Measurements from ENCODE around the gene ABO.
"Not testable (repeated sequence)": the region's sequence is repeated elsewhere in the genome, so short reads cannot be mapped to it uniquely, and the experiment has no call there.

The ABO gene

DNA sequence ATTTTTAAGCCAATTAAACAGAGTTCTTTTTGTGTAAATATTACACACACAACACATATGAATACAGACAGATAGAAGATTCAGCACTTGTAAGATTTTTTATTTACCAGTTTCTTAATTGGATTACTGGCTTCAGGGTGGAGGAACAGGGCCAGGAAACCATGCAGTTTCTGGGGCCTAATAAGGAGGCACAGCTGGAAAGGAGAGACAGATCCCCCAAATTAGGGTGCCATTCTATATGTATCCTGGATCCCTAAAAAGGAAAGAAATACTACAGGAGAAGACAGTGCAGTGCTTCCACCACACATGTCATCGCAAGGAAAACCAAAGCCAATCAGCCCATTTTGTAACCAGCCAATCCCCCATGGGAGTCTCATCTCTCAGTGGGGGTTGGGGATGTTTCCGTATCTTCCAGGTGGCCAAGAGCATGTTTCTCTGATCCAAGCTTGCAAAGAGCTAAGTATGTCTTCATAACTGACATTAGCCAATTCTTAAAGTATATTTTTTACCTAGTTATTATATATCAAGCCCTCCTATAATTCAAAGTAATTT, 15.8 kb upstream of the ABO start:
- DNase-seq (ENCODE audit: low read depth in 2 of 2) = no peak

GRCh38 chr9:133286523-133286922, 11.5 kb upstream of the ABO start:
- DNase-seq (ENCODE audit: low read depth in 2 of 2) = no peak

GRCh38 chr9:133285252-133285775, 10.3 kb upstream of the ABO start:
- no peak for DNase-seq (ENCODE audit: low read depth in 2 of 2)

- no peak for DNase-seq (ENCODE audit: low read depth in 2 of 2)
Observed at GRCh38 chr9:133284362-133284761, 9.4 kb upstream of the ABO start.

GRCh38 chr9:133283255-133284032, 8.4 kb upstream of the ABO start:
- DNase-seq (ENCODE audit: low read depth in 2 of 2) = not testable (repeated sequence)

DNA sequence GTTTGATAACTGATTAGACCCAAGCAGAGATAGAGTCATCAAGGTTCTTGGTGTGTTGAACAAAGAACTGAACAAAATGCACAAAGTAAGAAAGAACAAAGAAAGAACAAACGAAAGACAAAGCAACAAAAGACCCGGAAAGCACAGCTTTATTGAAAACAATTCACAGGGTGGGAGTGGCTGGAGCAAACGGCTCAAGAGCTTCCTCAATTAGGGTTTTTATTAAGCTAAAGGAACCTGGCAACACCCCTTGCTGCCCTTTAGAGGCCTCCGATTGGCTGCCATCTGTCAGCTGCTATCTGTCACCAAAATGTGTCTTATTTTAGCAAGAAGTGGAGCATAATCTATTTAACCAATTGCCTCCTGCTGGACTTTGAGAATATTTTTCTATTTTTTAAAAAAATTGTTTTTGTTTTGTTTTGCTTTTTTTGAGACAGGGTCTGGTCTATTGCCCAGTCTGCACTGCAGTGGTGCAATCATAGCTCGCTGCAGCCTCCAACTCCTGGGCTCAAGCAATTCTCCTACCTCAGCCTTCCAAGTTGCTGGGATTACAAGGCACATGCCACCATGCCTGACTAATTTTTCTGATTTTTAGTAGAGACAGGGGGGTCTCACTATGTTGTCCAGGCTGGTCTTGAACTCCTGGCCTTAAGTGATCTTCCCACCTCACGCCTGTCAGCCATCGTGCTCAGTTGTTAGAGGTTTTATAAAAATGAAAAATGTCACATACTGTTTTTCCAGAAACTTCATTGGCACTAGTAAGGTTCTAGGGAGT, 7.7 kb upstream of the ABO start:
- DNase-seq (ENCODE audit: low read depth in 2 of 2) = no peak

DNA sequence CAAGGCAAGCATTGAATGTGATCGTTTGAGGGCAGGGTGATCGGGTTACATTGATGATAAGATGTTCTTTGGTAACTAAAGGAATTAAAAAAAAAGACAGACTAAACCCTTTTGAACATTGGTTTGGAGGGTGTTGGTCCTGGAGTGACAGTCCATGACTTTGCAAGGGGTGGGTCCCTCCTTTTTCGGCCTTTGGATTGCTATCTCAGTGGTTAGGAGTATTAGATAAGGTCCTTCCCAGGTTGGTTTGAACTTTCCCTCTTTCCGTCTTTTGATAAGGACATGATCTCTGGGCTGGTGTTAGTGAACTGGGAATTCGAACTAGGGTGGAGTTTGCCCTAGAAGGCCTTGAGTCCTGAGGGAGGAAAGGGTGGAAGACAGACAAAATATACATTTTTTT, 5.4 kb upstream of the ABO start:
- DNase-seq (ENCODE audit: low read depth in 2 of 2) = no peak

GRCh38 chr9:133278161-133279114, 3.4 kb upstream of the ABO start:
- no peak for DNase-seq (ENCODE audit: low read depth in 2 of 2)

DNA sequence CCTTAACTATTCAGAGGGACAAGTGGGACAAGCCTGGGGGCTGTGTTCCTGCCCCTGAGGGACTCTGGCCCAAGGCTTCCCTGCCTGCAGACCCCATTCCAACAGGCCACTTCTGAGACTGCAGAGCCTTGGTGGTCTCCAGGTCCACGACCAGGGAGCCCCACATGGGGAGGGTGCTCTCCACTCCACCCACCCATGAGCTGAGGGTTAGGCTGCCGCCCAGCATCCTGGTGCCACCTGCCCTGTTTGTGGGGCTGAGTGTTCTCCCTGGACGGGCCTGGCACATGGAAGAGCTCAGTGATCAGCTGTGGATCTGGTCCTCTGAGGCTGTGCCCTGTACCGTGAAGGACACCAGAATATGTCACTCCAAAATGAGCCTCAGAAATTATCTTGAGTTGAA, 2.5 kb upstream of the ABO start:
- no peak for DNase-seq (ENCODE audit: low read depth in 2 of 2)

- no peak for DNase-seq (ENCODE audit: low read depth in 2 of 2)
Observed at GRCh38 chr9:133276923-133277322, 1.9 kb upstream of the ABO start.

- no peak for DNase-seq (ENCODE audit: low read depth in 2 of 2)
Observed at GRCh38 chr9:133276001-133276884, 1.2 kb upstream of the ABO start.

DNA sequence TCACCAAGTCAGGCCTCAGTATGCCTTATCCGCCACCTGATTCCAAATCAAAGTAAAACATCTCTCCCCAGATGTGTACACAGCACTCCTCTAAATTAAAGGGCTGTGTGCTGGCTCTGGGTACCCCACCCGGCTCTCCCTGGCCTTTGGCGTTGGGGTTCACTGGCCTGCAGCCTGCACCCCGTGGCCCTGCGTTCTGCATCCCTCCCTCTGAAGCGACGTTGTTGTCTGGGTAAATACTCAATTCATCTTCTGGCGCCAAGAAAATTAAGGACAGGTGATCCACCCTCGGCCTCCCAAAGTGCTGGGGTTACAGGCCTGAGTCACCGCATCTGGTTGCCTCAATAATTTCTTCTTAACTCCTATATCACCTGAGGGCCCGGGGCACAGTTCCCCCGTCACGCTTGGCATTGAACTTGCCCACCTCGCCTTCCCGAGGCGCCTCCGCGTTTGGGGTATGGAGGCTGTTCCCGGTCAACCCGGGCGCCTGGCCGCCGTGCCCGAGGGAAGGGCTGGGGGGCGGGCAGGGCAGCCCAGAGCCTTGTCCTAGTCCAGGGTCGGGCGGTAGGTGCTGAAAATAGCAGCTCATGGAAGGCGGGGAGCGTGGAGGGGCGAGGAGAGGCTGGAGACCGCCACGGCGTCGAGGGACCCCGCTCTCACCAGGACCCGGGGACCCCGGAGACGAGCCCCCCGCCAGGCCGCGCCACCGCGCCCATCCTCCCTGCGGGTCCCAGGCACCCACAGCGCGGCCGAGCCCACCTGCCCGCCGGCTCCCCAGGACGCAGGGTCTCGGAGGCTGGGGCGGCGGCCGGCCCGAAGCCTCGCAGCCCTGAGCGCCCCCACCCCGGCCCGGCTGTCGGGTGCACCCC, 531 bp downstream of the ABO start:
- no peak for DNase-seq (ENCODE audit: low read depth in 2 of 2)

DNA sequence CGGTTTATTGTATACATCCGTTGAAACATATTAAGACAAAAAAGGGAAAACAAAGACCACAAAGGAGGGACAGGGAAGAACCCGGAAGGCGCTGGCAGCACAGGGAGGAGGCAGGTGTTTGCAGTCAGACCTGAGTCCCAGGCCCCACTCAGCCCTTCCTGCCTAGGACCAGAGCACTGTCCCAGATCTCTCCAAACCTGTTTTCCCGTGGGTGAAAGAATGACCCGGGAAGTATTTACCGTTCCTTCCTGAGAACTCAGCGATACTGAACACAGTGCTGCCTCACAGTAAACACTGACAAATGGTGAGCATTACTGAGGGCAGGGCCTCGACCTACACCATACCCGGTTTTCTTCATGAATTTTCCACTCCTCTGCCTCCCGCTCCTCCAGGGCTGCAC, 1.2 kb downstream of the ABO start:
- DNase-seq (ENCODE audit: low read depth in 2 of 2) = no peak

DNA sequence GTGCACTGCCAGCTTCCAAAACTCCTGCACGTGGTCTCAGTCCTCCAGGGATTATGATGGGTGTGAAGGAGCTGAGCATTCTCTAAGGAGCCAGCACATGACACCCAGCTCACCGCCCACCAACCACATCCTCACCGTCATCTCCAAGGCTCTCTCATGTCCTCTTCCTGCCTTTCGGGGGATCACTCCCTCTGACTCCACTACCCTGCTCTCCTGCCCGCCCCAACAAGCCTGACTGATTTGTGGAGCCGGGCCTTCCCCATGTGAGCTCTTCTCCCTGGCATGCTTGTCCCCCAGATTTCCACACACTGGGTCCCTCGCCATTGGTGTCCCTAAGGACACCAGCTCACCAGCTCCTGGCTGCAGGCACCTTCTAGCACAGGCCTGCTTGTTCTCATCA, 1.9 kb downstream of the ABO start:
- DNase-seq (ENCODE audit: low read depth in 2 of 2) = no peak

- no peak for DNase-seq (ENCODE audit: low read depth in 2 of 2)
Observed at GRCh38 chr9:133269537-133270362, 5.3 kb downstream of the ABO start.

GRCh38 chr9:133269136-133269535, 5.9 kb downstream of the ABO start:
- DNase-seq (ENCODE audit: low read depth in 2 of 2) = not testable (repeated sequence)

DNA sequence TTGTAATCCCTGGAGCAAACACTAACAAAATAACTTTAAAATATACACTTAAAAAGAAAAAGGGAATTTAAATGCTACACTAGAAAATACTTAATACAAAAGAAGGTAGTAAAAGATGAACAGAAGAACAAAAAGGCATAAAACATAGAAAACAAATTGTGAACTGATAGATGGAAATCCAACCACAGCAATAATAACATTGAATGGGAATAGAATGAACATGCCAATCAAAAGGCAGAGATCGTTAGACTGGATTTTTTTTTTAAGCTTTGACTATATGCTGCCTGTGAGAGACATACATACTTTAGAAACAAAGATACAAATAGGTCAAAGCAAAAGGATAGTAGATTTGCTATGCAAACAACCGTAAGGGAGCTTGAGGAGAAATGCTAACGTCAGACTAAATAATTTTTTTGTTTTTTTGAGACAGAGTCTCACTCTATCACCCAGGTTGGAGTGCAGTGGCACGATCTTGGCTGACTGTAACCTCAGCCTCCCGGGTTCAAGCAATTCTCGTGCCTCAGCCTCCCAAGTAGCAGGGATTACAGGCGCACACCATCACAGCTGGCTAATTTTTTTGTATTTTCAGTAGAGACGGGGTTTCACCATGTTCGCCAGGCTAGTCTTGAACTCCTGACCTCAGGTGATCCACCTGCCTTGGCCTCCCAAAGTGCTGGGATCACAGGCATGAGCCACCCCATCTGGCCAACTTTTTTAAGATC, 6.5 kb downstream of the ABO start:
- DNase-seq (ENCODE audit: low read depth in 2 of 2) = no peak

GRCh38 chr9:133264235-133264764, 10.7 kb downstream of the ABO start:
- no peak for DNase-seq (ENCODE audit: low read depth in 2 of 2)
